GM19238 (cell line): ENCODE results near the gene PHOX2B.

Experiments used
- DNase-seq: peaks from one replicate; pipeline ENCODE4 v3.0.0; 2011; ENCODE audit warnings: low spot score; ENCODE audit not compliant: insufficient read length

PHOX2B gene

GRCh38 chr4:41748571-41749475 is at the start of gene PHOX2B:
TSS of gene PHOX2B (minus strand) at chr4:41748725. CDS start at chr4:41748610, 115 bp downstream.
- DNase-seq = no peak

DNA sequence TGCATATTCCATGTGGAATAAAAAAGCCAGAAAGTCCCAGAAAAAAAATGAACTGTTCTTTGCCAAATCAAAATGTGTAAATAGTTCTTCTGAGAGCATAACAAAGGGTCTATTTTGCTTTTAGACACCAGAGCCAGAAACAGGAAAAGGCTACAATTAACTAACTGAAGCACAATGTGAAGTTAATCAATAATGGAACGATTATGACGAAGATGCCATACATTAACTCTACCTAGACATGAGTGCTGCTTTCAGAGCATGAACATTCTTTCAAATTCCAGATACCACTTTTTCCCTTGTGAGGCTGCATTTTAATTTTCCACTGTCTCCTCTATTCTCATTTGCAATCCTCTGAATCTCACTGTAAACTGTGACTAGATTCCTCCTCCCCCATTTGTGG is 48.7 kb upstream of the PHOX2B start:
- no peak for DNase-seq

GRCh38 chr4:41796545-41797210 is 48.2 kb upstream of the PHOX2B start:
- no peak for DNase-seq

DNA sequence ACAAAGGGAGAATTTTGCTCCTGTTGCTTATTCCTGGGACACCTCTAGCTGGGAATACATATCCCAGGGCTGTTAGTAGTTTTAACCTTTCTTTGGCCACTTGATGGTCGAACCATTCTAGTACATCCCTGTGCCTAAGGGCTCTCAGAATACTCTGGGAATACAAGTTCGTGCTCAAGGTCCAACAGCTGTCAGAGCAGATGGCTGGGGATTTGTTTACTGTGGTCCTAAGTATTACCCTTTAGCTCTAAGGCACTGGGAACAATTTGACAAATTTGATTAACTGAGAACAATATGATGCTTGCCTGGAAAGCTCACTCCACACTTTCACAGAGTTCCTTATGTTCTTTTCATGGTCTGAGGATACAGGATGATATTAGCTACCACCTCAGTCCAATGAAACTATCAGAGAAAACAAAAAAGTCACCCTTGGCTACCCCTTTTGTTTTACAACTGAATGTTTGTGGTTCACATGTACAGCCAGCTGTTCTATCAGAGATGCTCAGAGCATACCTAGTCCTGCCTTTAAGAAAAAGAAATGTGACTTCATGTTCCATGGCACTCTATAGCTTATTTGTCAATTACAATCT is 47.4 kb upstream of the PHOX2B start:
- no peak for DNase-seq

- no peak for DNase-seq
Measured at GRCh38 chr4:41792166-41792565, 43.6 kb upstream of the PHOX2B start.

DNA sequence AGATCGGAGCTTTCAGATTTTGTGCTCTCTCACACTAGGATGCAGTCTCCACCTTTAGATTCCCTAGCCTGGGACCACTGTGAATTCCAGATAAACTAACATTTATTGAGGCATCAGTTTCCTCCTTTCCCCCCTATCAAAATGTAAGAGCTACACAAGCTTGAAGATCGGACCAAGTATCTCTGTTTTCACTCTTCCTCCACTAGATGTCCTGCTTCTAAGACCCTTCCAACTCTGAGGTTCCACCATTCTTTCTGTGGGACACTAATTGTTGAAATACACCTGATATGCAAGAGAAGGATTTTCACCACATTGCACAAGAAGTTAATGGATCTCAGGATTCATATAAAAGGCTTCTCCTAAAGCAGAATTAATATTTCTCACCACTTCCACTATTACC is 43.0 kb upstream of the PHOX2B start:
- no peak for DNase-seq

- DNase-seq = no peak
Measured at GRCh38 chr4:41787931-41788330, 39.4 kb upstream of the PHOX2B start.

- DNase-seq = no peak
Measured at GRCh38 chr4:41785665-41786064, 37.1 kb upstream of the PHOX2B start.

DNA sequence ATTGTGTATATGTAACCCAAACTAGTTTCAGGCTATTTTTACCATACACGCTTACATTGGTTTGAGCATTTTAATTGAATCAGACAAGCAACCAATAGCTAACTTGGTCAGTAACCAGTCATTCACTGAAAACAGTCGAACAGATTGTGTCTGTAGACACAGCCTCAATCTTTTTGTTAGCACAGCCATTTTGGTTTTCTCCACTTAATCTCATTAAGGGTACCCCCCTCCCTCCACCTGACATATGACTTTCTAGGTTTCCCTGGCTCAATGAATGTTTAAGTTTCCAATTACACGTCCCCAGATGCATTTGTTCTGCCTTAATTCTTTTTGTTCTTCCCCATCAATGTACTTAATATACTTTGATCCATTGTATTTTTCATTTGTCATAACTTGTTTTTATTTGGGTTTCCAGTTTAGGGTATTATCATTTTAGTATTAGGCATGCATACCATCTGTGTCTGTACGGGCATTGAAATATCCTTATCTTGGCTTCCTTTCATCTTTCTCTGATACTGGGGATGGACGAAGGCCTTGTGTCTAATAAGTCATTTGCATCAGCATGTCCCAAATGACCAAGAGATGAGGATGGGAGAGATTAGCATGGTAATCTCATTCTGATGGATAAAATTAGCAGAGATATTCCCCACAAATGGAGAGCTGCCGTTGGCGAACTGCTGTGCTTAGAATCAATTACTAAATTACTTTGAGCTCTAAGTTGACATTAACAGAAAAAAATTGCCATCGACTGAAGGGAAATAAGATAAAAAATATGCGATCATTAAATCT is 35.9 kb upstream of the PHOX2B start:
- no peak for DNase-seq

GRCh38 chr4:41776466-41776865 is 27.9 kb upstream of the PHOX2B start:
- no peak for DNase-seq

GRCh38 chr4:41763729-41764128 is 15.2 kb upstream of the PHOX2B start:
- no peak for DNase-seq

GRCh38 chr4:41758884-41759283 is 10.4 kb upstream of the PHOX2B start:
- no peak for DNase-seq

DNA sequence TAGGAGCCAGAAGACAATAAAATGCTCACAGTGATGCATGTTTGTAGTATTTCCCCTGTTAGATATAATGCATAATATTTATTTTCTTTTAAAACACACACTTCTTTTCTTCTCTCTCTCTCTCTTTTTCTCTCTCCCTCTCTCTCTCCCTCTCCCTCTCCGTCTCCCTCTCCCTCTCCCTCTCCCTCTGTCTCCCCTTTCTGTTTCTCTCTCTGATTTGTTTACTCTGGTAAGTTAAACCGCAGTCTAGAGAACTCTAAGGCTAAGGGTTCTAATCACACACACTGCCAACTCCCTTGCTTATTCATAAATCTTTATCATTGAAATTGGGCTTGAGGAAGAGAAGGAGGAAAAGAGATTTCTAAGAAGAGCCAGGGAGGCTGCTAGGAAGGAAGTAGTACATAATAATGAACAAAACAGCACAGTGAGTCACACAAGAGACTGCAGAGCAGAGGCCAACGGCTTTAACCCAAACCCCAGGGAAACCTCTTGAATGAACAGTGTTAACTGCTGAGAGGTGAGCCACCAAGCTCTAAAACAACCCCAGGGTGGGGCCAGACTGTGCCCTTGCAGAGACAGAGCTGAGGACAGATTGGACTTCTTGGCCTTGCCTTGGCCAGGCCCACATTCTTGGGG is 9.1 kb upstream of the PHOX2B start:
- DNase-seq = no peak

DNA sequence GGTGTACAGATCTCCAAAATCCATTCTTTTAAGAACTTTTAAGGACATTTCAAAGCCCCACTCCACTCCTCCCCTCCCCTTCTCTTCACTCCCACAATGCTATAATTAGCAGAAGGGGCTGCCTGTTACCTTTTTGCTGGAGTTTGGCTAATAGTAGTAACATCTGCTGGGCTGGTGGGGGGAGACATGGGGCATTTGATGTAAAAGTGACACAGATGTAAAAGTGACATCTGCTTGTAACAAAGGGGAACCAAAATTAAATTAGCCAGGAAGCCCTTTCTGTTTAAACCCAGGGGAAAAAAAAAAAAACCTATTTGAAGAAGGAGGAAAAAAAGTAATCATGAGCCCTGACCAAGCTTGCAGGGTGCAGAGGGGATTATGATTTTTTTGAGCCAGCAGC is 5.4 kb upstream of the PHOX2B start:
- no peak for DNase-seq

GRCh38 chr4:41752081-41752836 is 3.7 kb upstream of the PHOX2B start:
- DNase-seq = no peak

GRCh38 chr4:41751449-41752061 is 3.0 kb upstream of the PHOX2B start:
- no peak for DNase-seq

- no peak for DNase-seq
Measured at GRCh38 chr4:41750626-41751448, 2.3 kb upstream of the PHOX2B start.

DNA sequence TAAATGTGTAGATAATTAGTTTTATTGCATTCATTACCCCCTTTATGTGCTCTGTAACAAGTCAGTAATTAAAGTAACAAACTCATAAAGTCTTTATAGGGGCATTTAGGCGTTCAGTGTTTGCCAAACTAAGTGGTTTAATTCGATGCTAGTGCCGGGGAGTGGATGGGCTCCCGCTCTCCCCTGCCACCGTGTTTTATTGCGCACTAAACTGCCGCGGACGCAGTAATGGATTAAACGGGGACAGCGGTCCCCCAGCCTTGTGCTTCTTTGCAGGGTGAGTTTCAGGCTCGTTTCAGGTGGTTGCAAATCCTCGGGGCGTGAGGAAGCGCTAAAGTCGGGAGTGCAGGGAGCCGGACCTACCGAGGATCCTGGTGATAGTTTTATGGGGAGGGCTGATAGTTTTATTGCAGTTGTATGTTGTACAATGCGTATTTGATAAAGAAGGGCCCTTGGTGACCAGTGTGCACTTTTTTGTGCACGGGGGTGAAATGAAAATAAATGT is 1.6 kb upstream of the PHOX2B start:
- no peak for DNase-seq

- no peak for DNase-seq
Measured at GRCh38 chr4:41749631-41750039, 1.1 kb upstream of the PHOX2B start.
